ENCODE results near the gene DPY19L1.
A peak's percentile ranks its signal among the peaks of the same experiment; 100 is the strongest.
"Not testable (repeated sequence)": the region's sequence is repeated elsewhere in the genome, so short reads cannot be mapped to it uniquely, and the experiment has no call there.

Gene DPY19L1

DNA sequence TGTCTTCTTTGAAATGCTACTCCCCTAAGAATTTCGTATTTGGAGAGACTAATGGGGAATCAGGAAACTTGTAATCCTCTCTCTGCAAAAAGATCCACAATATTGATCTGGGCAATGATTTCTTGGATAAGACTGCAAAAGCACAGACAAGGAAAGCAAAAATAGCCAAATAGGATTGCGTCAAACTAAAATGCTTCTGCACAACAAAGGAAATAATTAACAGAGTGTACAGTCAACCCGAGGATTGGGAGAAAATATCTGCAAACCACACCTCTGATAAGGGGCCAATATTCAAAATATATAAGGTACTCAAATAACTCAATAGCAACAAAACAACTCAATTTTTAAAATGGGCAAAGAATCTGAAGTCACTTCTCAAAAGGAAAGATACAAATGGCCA is 52.1 kb downstream of the DPY19L1 start:
- DNase-seq = not testable (repeated sequence)

DNA sequence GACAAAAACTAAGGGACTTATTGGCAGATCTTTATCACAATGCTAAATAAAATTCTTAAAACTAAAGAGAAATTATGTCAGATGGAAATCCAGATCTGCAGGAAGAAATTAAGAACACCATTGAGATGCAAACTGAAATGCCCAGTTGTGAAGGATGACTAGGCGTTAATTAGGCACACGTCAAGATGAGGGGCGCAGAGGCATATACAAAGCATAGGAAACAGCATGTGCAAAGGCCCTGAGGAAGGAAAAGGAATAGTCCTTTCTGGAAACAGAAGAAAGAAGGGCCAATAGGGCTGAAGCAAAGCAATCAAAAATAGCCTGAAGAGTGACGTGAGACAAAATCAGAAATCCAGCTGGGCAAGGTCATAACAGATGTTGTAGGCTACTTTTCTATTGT is 53.1 kb downstream of the DPY19L1 start:
- not testable (repeated sequence) for DNase-seq

DNA sequence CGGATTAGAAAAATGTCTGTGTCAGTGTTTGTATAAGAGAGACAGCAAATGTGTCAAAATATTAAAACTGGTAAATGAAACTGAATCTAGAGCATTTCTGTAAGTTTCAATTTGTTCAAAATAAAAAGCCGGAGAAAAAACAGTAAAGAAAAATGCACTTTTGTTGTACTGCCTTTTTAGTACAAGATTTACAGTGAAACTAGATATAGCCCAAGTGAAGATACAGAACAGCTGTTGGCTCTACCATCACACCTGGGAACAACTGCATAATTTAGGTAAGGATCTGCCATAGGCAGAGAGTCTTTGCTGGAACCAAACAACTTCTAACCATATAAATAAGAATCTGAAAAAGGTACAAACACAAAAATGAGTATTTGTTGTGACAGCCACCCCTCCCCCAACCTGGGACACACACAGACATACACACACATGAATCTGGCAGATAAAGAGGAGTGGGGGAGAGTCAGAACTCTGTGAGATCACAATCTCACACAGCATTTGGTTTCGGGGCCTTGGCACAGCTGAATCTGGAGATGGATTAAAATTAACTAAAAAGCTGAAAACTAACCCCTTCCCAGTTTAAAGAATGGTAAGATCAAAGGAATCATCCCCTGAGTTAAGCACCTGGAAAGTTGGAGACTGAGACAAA is 54.8 kb downstream of the DPY19L1 start:
- DNase-seq = no peak

DNA sequence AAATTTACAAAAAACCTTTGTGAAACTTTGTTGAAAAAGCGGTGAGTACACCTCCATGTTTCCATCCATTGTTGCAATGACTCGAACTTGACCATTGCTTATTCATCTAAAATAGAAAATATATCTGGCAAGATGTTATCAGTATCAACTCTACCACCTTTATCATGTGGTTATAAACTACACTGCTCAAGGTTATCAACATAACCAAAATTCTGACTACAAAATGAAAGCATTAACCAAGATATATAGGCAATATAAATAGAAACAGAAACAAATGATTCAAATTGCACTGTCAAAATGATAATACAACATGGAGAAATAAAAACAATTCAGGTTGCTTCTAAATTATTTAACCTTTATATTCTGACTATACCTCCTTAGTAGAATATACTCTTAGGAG is 58.2 kb downstream of the DPY19L1 start:
- not testable (repeated sequence) for DNase-seq

DNA sequence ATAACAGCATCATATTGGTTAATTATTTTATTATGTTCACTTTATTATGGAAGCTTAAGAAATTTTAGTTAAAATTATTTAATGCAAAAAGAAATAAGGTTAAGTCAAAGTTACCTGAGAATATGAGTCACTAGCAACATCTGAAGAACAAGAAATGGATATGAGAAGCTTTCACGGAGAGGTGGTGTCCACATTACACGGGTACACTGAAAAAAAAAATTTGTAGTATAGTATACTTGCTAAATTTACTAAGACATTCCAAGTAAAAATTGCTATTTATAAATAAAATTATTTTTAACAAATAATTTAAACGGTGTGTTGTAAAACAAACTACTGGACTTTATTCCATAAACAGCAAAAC is 63.9 kb downstream of the DPY19L1 start:
- DNase-seq = no peak

DNA sequence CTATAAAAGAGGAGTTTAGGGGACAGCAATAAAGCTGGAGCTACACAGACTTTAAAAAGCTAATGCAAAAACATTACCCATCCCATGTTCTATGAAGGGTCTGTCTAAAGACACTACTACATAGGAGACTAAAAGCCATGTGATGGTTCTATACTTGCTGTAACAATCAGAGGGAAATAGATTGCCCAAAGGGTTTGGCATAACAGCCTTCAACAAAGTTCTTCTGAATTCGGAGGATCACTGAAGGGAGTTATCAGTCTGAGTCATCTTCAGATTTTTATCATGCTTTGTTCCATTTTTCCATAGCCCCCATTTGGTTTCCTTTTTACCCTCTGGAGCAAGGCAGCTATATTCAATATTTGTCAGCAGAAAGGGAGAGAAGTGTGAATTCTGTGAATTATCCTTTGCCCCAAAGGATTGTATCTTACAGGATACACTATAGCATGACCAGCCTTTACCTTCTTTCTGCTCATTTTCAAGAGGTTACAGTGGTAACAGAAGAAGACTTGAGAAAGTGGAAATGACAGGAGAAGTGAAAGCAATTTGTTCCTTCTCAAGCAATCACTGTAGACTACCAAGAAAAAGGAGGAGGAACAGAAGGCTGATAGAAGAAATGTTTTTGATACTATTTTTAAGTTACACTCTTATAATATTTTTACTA is 64.4 kb downstream of the DPY19L1 start:
- DNase-seq = not testable (repeated sequence)

DNA sequence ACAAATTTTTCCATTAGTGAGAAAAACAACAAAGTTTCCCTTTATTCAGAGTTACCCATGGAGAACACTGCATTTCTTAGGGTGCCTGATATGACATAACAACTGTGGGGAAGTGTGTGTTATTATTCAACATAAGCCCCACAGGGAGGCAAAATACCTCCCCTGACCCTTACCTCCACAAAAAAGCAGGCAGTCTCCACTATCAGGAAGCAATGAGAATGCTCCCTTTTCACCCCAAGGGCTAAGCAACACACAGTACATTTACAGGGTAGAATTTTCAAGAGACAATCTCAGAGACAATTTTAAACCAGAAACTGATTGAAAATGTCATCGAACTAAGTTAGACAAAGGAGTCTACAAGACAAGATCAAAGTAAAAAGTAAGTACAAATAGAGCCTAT is 69.5 kb downstream of the DPY19L1 start:
- not testable (repeated sequence) for DNase-seq

DNA sequence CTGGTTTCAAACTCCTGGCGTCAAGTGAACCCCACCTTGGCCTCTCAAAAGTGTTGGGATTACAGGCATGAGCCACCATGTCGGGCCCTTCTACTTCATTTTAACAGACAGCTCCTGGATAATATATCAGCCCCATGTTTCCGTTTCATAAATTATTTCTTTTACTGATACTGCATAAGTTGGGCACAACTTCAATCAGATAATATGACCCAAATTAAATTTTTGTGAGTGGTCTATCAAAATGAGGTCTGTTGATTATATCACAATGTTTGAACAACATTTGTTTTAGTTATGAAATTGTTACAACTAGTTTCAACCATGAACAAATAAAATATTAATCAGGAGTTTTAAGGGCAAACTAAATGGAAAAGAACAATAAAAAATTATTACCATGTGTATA is 70.8 kb downstream of the DPY19L1 start:
- not testable (repeated sequence) for DNase-seq

DNA sequence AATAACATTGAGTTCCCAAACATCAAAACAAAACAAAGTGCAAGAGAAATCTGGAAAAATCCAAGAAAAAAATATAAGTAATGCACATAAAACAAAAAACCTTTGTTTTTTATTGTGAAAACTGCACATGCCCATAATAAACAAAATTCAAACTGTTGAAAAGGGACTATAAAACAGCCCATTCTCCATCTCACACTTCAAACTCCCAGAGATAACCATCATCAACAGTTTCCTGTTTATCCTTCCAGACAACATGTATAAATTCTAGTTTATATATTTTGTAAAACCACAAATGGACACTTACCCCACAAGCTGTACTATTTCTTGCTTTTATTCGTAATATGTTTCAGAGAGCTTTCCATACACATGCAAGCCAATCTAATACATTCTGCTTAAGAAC is 79.3 kb downstream of the DPY19L1 start:
- DNase-seq = no peak

DNA sequence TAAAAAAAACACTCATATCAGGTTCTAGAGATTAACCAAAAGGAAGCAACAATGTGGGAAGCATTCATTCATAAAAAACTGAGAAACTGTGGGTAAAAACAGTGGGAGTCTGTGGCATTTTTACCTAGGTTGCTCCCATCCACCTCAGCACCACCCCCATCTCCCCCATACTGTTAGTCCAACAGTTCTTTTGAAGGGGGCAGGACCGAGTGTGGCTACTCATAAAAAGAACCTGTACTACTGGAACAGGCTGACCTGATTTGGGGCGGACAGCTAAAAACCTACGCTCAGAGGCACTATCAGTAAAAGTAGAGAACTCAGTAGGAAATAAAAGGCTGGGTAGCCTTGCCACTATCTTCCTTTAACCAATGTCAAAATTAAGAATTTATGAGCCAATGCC is 84.5 kb downstream of the DPY19L1 start:
- no peak for DNase-seq

DNA sequence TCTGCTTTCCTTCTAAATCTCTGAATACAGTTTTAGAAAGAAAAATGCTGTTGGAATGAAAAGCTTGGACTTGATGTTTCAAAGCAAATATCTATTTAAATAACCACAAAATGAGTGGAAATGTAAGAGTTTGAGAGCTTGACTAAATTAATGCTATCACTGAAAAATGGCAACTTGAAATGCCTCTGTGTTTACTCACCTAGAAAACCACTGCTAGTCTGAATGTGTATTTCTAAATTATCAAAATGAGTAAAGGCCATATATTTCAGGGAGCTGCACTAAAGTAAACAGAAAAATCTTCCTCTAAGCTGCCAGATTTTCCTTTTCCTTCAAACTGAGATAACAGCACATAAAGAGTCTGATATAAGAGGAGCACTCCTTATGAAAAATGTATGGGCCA is 87.9 kb downstream of the DPY19L1 start:
- DNase-seq = no peak

DNA sequence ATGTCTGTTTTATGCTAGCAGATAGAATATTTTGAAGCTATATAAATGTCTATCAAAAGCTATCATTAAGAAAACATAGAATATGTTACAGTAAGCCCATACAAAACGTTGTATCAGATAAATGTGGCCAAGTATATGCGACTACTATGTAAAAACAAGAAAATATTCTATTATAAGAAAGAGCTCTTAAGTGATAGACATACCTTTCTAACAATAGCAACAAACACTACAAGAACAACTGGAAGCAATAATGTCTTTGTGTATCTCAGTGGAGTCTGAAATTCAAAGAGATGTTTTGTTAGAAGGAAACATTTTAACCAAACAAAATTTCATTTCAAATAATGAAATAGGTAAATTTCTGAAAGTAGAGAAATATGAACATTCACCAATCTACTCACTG is 89.9 kb downstream of the DPY19L1 start:
- not testable (repeated sequence) for DNase-seq

DNA sequence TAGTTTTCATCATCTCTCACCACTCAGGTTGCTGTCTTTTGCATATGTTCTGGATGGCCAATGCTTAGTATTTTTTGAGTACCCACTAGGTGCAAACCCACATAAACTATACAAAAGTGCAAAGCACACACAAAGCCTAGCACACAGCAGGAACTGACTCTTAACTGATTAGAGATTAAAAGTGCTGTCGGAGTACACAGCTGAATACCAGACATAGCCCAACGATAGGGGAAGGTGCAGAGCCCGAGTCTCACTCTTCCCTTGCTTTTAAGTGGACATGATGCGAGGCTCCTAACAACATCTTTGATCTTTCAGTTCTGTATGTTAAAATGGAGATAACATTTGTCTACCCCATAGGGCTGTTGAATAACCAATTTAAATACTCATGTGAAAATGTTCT is 90.8 kb downstream of the DPY19L1 start:
- no peak for DNase-seq

DNA sequence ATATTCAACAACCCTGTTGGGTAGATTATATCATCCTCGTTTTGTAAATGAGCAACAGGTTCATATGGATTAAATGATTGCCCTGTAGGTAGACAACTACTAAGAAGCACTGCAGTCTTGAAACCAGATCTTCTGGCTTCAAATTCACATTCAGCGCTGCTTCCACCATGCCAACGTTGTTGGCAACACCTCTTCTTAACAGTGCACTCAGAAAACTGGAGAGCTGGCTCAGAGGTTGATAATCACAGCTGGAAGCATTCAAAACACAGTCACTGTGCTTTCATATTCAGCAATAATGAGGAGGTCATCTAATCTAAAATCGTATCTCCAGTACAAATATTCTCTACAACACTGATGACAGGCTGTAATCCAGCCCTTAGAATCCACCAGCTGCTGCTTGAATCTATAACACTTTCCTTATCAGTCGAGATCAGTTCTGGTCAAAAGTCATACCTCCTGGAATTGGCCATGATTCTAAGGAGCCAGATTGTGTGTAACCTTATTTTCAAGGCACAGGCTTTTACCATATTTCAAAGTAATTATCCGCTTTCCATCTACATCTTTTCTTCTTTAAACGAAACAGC is 91.3 kb downstream of the DPY19L1 start:
- peak in 1 of 3 experiments; percentile 41 for DNase-seq

DNA sequence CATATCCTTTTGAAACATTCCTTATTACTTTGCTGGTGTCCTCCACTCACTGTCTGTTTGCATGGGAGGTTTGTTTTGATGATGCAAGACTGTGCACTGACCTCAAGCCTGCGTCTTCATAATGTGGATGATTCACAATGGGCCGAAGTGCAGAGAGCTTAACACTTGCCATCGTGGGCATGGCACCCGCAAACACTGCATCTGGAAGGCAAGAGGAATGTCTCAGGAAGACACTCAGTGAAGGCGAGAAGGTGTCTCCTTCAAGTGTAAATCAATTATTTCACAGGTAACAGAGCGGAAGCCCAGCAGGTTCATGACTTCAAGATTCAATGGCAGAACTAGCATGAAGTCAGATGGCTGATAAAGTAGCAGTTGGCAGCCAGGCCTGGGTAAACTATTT is 98.1 kb downstream of the DPY19L1 start:
- DNase-seq = no peak

DNA sequence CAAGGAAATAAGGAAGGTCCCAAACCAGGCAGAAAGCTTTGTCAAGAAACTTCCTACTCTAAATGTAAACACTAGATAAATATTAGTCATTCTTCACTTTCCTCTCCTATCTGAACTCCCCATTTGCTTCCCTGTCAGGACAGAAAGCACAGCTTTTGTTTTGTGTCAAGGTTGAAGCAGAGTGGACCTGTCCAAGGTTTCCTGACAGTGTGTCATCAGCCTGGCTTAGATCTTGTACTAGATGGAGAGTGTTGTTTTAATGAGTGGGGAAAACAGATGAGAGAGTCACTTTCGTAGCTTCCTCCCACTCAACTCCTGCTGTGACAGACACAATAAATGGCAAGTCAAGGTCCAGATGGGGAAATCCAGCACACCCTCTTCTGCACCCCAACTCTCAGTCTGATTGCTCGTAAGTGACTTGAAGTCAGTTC is 101.5 kb downstream of the DPY19L1 start:
- not testable (repeated sequence) for DNase-seq

DNA sequence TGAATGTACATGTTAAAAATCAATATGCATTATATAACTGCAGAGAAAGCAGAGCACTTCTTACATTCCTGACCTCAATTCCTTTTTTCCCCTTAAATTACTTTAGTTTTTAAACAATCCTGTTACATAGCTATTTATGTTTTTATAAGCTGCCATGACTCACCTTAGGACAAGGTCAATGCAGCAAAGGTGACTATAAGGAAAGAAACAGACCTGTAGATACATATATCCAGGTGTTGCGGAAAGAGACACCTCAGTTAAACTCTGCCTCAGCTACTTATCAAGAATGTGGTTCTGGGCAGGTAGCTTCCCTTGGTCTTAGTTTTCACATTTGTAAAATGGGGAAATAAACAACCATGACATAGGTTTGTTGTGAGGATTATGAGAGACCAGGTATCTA is 105.5 kb downstream of the DPY19L1 start:
- DNase-seq = no peak

DNA sequence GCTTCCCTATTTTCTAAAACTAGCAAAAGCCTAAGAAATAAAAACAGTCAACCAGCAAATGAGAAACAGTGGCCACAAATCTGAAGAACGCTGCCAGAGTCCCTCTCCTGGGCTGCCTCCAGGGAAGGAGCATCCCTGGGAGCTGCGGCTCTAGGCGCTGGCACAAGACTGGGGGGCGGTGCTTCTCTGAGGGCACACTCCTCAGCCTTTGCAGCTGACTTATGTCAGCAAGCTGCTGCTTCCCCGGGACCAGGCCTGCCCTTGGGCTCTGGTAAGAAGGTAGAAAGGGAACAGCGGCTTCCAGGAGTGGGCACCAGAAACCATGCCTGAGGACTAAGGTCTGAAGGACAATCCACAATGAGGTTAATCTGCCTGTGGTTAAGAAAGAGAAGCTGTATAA is 107.5 kb downstream of the DPY19L1 start:
- not testable (repeated sequence) for DNase-seq

DNA sequence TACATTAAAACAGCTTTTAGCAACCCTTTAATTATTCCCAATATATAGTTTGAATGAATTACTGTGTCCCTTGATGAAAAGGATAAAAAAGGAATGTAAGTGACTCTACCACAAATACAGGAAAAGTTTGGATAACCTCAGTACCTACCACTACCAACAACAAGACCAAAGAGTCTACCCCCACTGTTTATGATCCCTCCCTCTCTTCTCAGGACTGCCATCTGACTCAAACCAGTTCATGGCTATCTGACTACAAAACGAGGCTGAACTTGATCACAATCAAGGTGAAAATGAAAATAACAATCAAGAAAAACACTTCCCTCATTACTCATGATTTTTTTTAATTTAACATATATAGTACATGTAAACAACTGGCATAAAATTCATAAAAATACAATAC is 108.7 kb downstream of the DPY19L1 start:
- DNase-seq = no peak

DNA sequence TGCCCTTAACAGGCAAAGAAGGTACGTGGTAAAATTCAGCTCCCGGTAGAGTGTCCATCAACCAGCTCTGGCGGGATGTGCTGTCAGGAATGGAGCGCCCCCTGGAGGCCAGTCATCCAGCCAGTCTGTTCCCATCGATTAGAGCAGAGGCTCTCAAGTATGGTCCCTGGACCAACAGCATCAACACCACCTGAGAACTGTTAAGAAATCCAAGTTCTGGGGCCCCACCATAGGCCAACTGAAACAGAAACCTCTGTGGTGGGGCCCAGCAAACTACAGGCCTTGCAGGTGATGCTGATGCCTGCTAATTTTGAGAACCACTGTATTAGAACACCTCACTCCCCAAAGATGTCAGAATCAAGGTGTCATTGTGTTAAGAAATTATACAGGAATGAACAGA is 109.2 kb downstream of the DPY19L1 start:
- peak in 2 of 3 experiments; percentile 7 to 26 for DNase-seq

DNA sequence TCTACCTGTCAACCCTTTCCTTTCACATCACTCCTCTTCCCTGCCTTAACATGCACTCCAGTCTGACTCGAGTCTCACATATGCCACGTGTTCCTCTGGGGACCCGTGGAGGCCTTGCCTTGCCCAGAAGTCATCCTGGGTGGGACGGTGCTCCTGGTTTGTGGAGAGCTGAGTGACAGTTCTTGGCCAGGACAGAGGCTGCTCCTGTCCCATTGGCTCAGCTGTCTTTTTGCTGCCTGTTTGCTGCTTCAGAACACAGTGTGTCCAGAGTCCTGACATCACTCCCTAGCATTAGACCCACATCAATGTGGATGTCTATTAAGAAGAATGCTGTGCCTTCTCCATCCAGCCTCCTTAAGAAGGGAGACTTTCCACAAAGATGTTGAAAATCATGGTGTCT is 116.8 kb downstream of the DPY19L1 start:
- DNase-seq = not testable (repeated sequence)

DNA sequence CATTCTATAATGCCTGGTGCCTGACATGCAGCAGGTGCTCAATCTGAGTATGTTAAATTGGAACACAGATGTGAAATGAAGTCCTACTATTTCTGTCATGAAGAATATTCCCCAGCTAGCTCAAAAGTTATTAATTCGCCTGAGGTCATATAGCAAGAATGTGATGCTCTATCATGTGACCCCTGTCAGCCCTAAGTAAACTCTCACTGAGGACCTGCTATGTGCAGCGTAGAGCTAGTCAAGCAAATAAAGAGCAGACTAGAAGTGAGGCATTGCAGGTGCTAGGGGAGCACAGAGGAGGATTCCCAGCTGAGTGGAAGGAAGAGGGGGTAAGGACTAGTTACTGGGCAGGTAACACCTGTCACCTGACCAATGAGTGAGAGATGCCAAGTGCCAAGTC is 118.2 kb downstream of the DPY19L1 start:
- not testable (repeated sequence) for DNase-seq

DNA sequence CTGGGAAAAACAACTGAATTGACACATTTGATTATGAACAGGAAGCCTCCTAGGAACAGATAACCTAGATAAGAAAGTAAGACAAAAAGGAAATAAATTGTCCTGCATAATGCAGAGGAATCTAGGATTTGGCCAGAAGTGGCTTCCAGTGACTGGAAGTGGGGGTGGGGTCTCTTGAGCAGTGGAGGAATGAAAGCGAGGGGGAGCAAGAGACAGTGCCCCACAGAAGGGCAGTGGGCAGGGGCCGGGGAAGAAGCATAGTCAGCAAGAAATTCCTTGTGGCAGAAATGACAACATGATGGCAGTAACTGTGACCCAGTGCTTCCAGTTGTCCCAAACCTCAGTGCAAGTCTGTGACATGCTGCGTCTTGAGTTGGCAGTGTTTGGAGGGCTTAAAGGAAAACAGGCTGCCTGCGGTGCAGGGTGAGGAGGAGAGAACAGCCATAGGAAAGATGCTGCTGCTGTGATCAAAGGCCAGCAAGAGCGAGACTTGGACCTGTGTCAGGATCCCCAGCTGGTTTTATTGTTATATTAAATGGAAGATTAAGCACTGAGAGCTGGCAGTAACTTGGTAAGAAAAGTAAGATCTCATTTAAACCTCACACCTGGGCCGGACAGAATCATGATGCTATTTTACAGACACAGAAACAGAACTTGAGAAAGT is 119.0 kb downstream of the DPY19L1 start:
- not testable (repeated sequence) for DNase-seq

DNA sequence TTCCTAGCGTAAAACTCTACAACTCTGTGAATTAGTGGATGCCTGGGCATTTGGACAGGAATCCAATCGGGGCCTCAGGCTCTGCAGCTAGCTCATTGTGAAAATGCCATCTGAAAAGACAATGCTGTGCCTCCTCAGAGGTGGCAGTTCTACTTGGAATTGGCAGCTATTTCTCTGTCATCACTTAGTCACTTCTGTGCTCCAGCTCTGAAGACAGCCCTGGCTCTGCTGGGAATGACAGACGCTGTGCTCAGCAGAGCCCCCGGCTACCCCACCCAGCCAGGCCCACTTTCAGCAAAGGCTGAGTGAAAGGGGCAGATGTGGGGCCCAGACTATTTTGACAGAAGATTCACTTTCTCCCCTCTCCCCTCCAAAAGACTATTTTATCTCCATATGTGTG is 119.8 kb downstream of the DPY19L1 start:
- not testable (repeated sequence) for DNase-seq
